ENCODE results near the gene STUB1.

STUB1 gene

DNA sequence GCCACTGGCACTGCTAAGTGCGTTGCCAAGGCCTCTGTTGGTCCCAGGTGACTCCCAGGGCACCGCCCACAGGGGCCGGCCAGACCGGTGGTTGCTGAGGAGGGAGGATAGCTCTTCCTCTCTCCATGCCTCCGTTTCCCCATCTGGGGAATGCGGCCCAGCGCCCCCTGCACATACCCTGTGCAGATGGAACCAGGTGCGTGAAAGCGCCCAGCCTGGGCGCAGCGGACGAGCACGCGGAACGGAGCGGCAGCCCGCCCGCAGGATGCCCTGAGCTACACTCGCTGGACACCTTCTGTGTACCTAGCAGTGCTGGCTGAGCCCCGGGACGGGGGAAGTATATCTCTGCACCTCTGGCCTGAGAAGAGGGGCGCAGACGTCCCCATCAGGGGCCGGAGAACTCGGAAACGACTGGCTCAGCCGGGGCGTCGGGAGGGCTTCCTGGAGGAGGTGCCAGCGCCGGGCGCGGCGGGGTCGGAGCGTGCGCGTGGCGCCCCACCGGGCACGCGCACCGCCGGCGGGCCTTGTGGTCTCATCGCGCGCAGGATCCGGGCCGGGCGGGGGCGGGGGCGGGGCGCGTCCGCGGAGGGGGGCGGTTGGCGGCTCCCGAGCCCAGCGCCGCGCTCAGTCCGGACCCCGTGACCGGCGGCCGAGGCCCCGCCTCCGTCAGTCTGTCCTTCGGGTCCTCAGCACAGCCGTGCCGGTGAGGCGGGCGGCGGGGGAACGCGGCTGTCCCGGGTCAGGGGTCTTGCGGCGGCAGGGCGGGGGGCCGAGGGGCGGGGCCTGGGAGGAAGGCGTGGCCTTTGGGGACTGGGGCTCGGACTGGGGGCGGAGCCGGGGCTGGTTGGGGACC lies 46.5 kb downstream of the STUB1 start, which contains the start of the genes CCDC78 and HAGHL:
Gene CCDC78, minus strand, starts transcription at position 6 of the 853 bp plus-strand sequence. CDS start 76 bp downstream, outside the sequence.
Gene HAGHL, plus strand, starts transcription at position 669 of the 853 bp plus-strand sequence. CDS start 404 bp downstream, outside the sequence.
- no peak for DNase-seq

DNA sequence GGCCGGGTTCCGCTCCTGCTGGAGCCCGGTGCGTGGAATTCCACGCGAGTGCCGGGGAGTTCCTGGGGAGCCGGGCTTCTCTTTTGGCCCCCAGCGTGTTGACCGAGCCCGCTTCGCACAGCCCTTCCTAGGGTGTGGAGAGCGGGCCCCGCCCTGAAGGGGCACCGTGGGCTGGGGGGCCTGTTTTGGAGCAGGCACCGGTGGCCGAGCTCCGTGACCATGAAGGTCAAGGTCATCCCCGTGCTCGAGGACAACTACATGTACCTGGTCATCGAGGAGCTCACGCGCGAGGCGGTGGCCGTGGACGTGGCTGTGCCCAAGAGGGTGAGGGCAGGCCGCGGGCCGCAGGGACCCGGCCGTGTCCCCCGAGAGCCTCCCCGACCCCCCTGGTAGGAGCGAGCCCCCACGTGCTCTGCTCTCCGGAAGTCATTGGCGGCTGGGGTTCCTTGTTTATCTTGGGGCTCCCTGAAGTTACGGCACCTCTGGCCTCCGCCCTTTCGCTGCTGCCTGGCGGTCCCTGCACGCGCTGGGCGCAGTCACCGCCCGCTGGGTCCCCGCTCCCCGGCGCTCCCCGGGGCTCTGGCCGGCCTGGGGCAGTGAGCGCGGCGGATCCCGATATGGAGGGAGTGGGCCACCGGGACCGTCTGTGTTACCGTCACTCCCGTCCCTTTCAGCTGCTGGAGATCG lies 47.2 kb downstream of the STUB1 start:
- DNase-seq, result no peak

DNA sequence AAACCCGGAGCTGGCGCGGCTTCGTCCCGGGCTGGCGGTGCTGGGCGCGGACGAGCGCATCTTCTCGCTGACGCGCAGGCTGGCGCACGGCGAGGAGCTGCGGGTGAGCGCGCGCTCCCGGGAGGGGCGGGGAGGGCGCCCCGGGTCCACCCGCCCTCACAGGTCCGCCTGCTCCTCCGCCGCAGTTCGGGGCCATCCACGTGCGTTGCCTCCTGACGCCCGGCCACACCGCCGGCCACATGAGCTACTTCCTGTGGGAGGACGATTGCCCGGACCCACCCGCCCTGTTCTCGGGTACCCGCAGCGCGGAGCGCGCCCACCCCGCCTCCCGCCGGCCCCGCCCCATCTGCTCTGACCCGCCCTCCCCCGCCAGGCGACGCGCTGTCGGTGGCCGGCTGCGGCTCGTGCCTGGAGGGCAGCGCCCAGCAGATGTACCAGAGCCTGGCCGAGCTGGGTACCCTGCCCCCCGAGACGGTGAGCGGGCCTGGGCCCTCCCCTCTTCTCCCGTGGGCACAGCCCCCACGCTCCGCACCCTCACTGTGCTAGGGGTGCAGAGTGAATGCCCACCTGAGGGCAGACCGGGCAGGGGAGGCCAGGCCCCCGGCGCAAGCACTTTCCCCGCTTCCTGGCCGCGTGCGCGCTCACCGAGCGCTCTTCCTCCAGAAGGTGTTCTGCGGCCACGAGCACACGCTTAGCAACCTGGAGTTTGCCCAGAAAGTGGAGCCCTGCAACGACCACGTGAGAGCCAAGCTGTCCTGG lies 48.1 kb downstream of the STUB1 start:
- DNase-seq, result no peak

- DNase-seq, result no peak
These were observed 48.9 kb downstream of the STUB1 start for GRCh38 chr16:728890-729744.

GRCh38 chr16:729768-730665 lies 49.8 kb downstream of the STUB1 start:
- DNase-seq, result no peak

DNA sequence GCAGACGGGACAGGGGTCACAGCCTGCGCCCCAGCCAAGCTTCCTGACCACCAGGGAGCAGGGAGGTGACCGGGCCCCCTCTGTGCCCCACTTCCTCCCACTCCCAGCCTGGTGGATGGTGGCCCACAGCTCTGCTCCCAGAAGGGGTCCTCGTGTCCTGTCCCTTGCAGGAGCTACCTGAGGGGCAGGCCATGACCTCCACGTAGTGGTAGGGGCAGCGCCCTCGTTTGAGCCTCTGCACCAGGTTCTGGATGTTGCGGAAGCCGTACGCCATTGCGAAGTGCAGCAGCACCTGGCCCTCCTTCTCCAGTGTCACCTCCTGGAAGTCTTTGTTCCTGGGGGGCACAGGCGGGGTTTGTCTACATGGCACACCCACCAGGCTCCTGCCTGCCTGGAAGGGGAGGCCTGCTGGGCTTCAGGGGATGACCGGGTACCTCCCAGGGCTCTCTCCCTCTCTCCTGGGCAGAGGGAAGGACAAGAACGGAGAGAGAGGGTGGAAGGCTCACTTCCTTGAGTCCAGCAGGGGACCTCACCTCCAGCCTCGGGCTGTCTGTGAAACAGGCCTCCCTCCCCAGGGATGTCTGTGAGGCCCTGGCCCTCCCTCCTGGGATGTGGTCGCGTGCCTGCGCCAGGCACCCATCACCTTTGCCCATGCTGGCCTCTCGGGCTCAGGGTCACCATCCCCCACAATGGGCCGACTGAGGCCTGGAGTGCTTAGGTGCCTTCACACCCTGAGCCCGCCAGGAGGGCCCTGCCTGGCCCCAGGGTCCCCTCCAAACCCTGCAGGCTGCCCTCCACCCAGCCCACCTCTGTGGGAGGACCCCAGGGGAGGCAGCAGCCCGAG lies 50.7 kb downstream of the STUB1 start:
- DNase-seq, result no peak

- DNase-seq, result no peak
These were observed 52.1 kb downstream of the STUB1 start for GRCh38 chr16:732332-732731.

All from bone marrow (tissue), 2 donors.